ENCODE data around the gene RASAL1. TPM values are rescaled to one million over a fixed set of nuclear protein-coding genes. Genes with fewer than 3 reads are reported as not detected.
A peak's percentile ranks its signal among the peaks of the same experiment; 100 is the strongest.

The RASAL1 gene
- total and polyA plus RNA-seq, 5 experiments from 2014 or later: 0.13 to 0.76 (median 0.44) TPM

GRCh38 chr12:113158439-113159203, 23.1 kb upstream of the RASAL1 start:
- Mint-ChIP-seq H3K27ac (peak overlapping the region in 1 of 10 donors; percentile 42), H3K27me3 (peaks cover 0 to 13% (median 0%) of the 10 kb centered on the region in 5 donors), H3K4me3 (peak overlapping the region in 1 of 10 donors; percentile 71), H3K36me3 (peaks cover 0 to 55% (median 16%) of the 10 kb centered on the region in 3 donors), H3K9me3 (no peaks in the 10 kb centered on the region), H3K4me1 (peaks cover 0 to 23% (median 7%) of the 10 kb centered on the region in 4 donors)
- DNase-seq: no peak
- no peak for ATAC-seq
- POLR2A ChIA-PET: no interaction called here

- peaks cover 0 to 44% (median 10%) of the 10 kb centered on the region in 3 donors for H3K36me3 Mint-ChIP-seq
- no peak for DNase-seq
- peak overlapping the region in 3 of 10 donors; percentile 19 to 42 (median 30) for H3K27ac Mint-ChIP-seq
- peaks cover 0 to 15% (median 0%) of the 10 kb centered on the region in 5 donors for H3K27me3 Mint-ChIP-seq
- H3K9me3 Mint-ChIP-seq: no peaks in the 10 kb centered on the region
- POLR2A ChIA-PET: no interaction called here
- H3K4me1 Mint-ChIP-seq: peaks cover 6 to 32% (median 14%) of the 10 kb centered on the region in 4 donors
- no peak overlapping the region for H3K4me3 Mint-ChIP-seq
- ATAC-seq: no peak
Observed at GRCh38 chr12:113157218-113157859, 21.8 kb upstream of the RASAL1 start.

DNA sequence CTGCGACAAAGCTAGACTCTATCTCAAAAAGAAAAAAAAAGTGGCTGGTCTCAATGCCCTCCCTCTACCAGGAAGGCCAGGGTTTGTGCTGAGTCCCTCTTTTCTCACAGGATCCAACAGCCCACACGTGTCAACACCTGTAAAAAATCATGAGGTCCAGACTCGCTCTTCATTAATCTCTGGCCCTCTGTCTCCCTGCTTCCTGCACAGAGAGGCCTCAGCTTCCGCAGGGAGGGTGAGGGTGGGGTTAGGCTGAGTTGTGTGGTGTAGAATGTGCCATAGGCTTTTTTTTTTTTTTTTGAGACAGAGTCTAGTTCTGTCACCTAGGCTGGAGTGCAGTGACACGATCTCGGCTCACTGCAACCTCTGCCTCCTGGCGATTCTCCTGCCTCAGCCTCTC, 20.1 kb upstream of the RASAL1 start:
- Mint-ChIP-seq H3K4me1 (peaks cover 9 to 36% (median 20%) of the 10 kb centered on the region in 4 donors), H3K27me3 (peaks cover 0 to 20% (median 0%) of the 10 kb centered on the region in 5 donors), H3K4me3 (peak overlapping the region in 5 of 10 donors; percentile 10 to 65 (median 15)), H3K27ac (no peak overlapping the region), H3K9me3 (no peaks in the 10 kb centered on the region), H3K36me3 (peaks cover 0 to 30% (median 4%) of the 10 kb centered on the region in 3 donors)
- POLR2A ChIA-PET: interaction anchor here (0.8 kb wide), 1 partner anchor 29 kb away, joined by 3 read pairs; the partner anchor contains the start of gene DDX54
- DNase-seq: no peak
- ATAC-seq: no peak

GRCh38 chr12:113155060-113155459, 19.5 kb upstream of the RASAL1 start:
- Mint-ChIP-seq H3K27me3 (peaks cover 0 to 25% (median 0%) of the 10 kb centered on the region in 5 donors), H3K4me1 (peaks cover 9 to 36% (median 20%) of the 10 kb centered on the region in 4 donors), H3K4me3 (peak overlapping the region in 4 of 10 donors; percentile 5 to 65 (median 29)), H3K9me3 (no peaks in the 10 kb centered on the region), H3K27ac (no peak overlapping the region), H3K36me3 (peaks cover 0 to 25% (median 0%) of the 10 kb centered on the region in 3 donors)
- ATAC-seq: no peak
- DNase-seq: no peak
- POLR2A ChIA-PET: interaction anchor here (0.8 kb wide), 1 partner anchor 30 kb away, joined by 3 read pairs; the partner anchor contains the start of gene DDX54

DNA sequence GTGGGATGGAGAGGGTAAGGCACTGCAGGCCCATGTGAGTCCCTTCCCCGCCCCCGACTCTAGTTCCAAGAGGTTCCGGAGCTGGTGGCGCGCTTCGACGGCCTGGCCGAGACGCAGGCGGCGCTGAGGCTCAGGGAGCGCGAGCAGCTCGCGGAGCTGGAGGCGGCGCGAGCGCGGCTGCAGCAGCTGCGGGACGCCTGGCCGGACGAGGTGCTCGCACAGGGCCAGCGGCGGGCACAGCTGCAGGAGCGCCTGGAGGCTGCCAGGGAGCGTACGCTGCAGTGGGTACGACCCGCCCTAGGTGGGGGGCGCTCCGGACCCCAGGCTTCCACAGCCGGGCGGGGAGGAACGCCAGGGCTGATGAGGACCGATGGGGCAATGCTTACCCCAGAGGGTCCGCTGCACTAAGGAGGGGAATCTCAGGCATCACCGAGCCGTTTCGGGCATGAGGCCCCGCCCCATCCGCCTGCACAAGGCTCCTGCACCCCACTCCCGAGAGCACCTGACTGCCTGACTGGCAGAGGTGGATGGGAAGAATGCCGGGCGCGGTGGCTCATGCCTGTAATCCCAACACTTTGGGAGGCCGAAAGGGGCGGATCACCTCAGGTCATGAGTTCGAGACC, 18.9 kb upstream of the RASAL1 start:
- peak in 1 of 2 donors; percentile 14 for ATAC-seq
- peaks cover 9 to 36% (median 21%) of the 10 kb centered on the region in 4 donors for H3K4me1 Mint-ChIP-seq
- peak overlapping the region in 2 of 10 donors; percentile 38 to 73 for H3K27ac Mint-ChIP-seq
- H3K9me3 Mint-ChIP-seq: no peaks in the 10 kb centered on the region
- peaks cover 0 to 25% (median 0%) of the 10 kb centered on the region in 5 donors for H3K27me3 Mint-ChIP-seq
- H3K36me3 Mint-ChIP-seq: peaks cover 0 to 22% (median 0%) of the 10 kb centered on the region in 3 donors
- peak in 2 of 10 donors; percentile 15 to 24 for DNase-seq
- H3K4me3 Mint-ChIP-seq: peak overlapping the region; percentile 65 to 89 (median 82)
- POLR2A ChIA-PET: interaction anchor here (0.6 kb wide), 1 partner anchor 180 kb away, joined by 4 read pairs; no protein-coding TSS in a partner anchor

DNA sequence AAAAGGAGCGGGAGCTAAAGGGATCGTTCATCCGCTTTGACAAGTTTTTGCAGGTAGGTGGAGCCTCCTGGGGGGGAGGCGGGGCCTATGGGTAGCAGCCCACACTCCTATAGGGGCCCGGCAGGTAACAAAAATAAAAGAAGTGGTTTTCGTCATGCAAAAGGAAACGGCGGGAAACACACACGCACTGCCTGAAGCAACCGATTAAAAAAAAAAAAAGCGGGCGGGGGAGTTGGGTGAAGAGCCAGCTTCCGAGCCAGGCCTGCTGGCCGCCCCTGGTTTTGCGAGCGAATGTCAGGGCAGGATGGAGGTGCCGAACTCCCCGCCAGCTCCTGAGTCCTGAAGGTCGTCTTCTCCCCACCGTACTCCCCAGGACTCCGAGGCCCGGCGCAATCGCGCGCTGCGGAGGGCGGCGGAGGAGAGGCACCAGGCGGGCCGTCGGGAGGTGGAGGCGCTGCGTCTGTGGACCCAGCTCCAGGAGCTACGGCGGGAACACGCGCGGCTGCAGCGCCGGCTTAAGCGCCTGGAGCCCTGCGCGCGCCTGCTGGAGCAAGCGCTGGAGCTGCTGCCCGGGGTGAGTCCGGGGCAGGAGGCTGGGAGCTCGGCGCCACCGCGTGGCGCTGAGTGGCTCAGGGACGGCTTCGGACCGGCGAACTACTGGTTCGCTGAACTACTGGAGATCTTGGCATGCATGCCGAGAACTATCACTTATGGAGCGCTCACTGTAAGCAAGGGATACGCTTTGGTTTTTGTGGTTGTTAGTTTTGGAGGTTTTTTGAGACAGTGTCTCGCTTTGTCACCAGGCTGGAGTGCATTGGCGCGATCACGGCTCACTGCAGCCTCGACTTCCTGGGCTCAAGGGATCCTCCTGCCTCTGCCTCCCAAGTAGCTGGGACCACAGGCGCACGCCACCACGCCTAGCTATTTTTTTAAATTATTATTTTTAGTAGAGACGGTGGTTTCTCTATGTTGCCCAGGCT, 17.6 kb upstream of the RASAL1 start:
- Mint-ChIP-seq H3K4me1 (peaks cover 9 to 36% (median 21%) of the 10 kb centered on the region in 4 donors), H3K27ac (peak overlapping the region in 6 of 10 donors; percentile 22 to 86 (median 55)), H3K36me3 (peaks cover 0 to 9% (median 0%) of the 10 kb centered on the region in 3 donors), H3K4me3 (peak overlapping the region; percentile 75 to 89 (median 83)), H3K27me3 (peaks cover 0 to 25% (median 0%) of the 10 kb centered on the region in 5 donors), H3K9me3 (no peaks in the 10 kb centered on the region)
- peak; percentile 86 to 93 for ATAC-seq
- peak; percentile 20 to 79 (median 68) for DNase-seq
- POLR2A ChIA-PET: interaction anchor here (0.6 to 0.9 kb wide), 3 partner anchors 69 to 253 kb away, joined by 3 to 6 read pairs (median 5); no protein-coding TSS in a partner anchor

DNA sequence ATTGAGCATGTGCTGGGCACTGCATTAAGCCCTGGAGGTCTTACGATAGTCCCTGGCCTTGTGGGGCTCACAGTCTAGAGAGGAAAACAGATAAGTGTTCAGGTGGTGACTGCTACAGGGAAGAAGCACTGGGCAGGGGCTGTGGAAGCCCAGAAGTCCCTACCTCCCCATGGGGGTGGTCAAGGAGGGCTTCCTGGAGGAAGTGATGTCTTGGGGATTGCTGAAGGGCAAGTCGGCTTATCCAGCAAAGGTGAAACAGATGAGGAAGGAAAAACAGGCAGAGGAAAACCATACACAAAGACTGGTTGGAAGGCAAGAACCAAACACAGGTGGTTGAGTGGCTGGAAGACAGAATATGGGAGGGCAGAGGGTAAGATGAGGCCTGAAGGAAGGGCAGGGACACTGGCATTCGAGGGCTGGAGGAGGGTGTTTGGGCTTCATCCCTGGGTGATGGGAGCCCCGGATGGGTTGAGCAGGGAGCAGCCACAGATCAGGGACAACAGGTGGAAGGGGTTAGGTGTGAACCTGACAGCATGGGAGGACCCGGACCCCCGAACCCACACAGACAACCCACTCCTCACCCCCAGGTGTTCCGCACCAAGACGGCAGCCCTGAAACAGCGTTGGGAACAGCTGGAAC, 16.8 kb upstream of the RASAL1 start:
- Mint-ChIP-seq H3K36me3 (peaks cover 0 to under 1% (median 0%) of the 10 kb centered on the region in 3 donors), H3K4me3 (peak overlapping the region; percentile 75 to 89 (median 83)), H3K27me3 (peaks cover 0 to 25% (median 0%) of the 10 kb centered on the region in 5 donors), H3K9me3 (peaks cover 0 to 3% (median 1%) of the 10 kb centered on the region in 9 donors), H3K4me1 (peaks cover 9 to 36% (median 21%) of the 10 kb centered on the region in 4 donors), H3K27ac (peak overlapping the region in 8 of 10 donors; percentile 22 to 86 (median 61))
- no peak for DNase-seq
- POLR2A ChIA-PET: no interaction called here
- ATAC-seq: no peak

GRCh38 chr12:113151655-113152054, 16.1 kb upstream of the RASAL1 start:
- POLR2A ChIA-PET: interaction anchor here (0.7 kb wide), 1 partner anchor 64 kb away, joined by 5 read pairs; no protein-coding TSS in a partner anchor
- H3K9me3 Mint-ChIP-seq: peaks cover 0 to 8% (median 2%) of the 10 kb centered on the region in 9 donors
- peak overlapping the region in 3 of 10 donors; percentile 72 to 86 (median 86) for H3K27ac Mint-ChIP-seq
- DNase-seq (no peak), ATAC-seq (no peak)
- H3K27me3 Mint-ChIP-seq: peaks cover 0 to 25% (median 0%) of the 10 kb centered on the region in 5 donors
- peak overlapping the region in 7 of 10 donors; percentile 80 to 89 (median 83) for H3K4me3 Mint-ChIP-seq
- H3K36me3 Mint-ChIP-seq: no peaks in the 10 kb centered on the region
- H3K4me1 Mint-ChIP-seq: peaks cover 9 to 33% (median 21%) of the 10 kb centered on the region in 4 donors

GRCh38 chr12:113149361-113150150, 14.0 kb upstream of the RASAL1 start, which contains the start of gene CFAP73:
Gene CFAP73, plus strand, starts transcription at chr12:113149724. Its CDS starts 134 bp downstream, at chr12:113149858.
- Mint-ChIP-seq H3K4me3 (peak within 1 kb of the TSS in 1 of 10 donors; percentile 50), H3K27me3 (peaks cover 0 to 17% (median 0%) of the 10 kb centered on the region in 5 donors), H3K4me1 (peaks cover 9 to 20% (median 18%) of the 10 kb centered on the region in 4 donors), H3K27ac (peak within 1 kb of the TSS in 3 of 10 donors; percentile 52 to 79 (median 72)), H3K36me3 (no peaks in the 10 kb centered on the region), H3K9me3 (peaks cover 0 to 13% (median 2%) of the 10 kb centered on the region in 9 donors)
- POLR2A ChIA-PET: no interaction called here
- ATAC-seq (no peak), DNase-seq (peak in 3 of 10 donors; percentile 10 to 24 (median 16))

DNA sequence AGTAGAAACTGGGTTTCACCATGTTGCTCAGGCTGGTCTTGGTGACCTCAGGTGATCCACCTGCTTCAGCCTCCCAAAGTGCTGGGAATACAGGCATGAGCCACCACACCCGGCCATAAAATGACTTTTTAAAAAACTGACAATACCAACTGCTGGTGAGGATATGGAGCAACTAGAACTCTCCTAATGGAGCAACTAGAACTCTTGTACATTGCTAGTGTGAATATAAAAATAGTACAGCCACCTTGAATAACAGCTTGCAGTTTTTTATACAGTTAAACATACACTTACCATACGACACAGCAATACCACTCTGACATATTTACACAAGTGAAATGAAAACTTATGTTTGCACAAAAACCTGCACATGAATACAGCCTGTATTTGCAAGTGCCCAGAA, 11.4 kb upstream of the RASAL1 start:
- Mint-ChIP-seq H3K36me3 (no peaks in the 10 kb centered on the region), H3K4me1 (peaks cover under 1 to 13% (median 4%) of the 10 kb centered on the region in 4 donors), H3K27ac (no peak overlapping the region), H3K27me3 (peaks cover 0 to 7% (median 0%) of the 10 kb centered on the region in 5 donors), H3K9me3 (peaks cover 0 to 13% (median 2%) of the 10 kb centered on the region in 9 donors), H3K4me3 (no peak overlapping the region)
- POLR2A ChIA-PET: no interaction called here
- ATAC-seq: no peak
- no peak for DNase-seq
